A673 (cell line): ENCODE measurements around the gene TAP2. TPM values are rescaled to one million over a fixed set of nuclear protein-coding genes. Genes with fewer than 3 reads are reported as not detected.

ENCODE experiments used
- BruUV-seq: library from RNA; stranded (reverse); fragments of 400-500 nt; replicated peaks from 2 replicates; lab custom pipeline; 2021; lab: Mats Ljungman, UMichigan
- CTCF ChIA-PET: fragments of 300-600 bp; sonication (Branson Sonifier 250); formaldehyde crosslinking; loops from one replicate; lab custom pipeline; 2022; ENCODE audit warnings: antibody characterized with exemption; lab: Charles Lee
- POLR2A ChIA-PET: fragments of 300-600 bp; sonication (Branson Sonifier 250); formaldehyde crosslinking; loops from one replicate; lab custom pipeline; 2022; ENCODE audit warnings: antibody characterized with exemption; ENCODE audit not compliant: low non-redundant PET; lab: Charles Lee
- DNase-seq: peaks from one replicate; pipeline ENCODE4 v3.0.0-alpha.2; 2015; ENCODE audit warnings: low spot score
- H3K27ac ChIP-seq: fragments of 200-600 bp; sonication (generic); 2 replicates; pipeline ENCODE4 v1.5.1; 2016; ENCODE audit warnings: mixed run types, low read depth, mild to moderate bottlenecking, mixed read lengths, antibody characterized with exemption, low read length; ENCODE audit not compliant: poor library complexity, severe bottlenecking
- H3K27me3 ChIP-seq: fragments of 200-600 bp; sonication (generic); replicated peaks from 2 replicates; pipeline ENCODE4 v1.6.1; 2017; ENCODE audit warnings: mixed run types, low read depth, mild to moderate bottlenecking, mixed read lengths, antibody characterized with exemption, low read length; ENCODE audit not compliant: insufficient read depth, poor library complexity
- H3K36me3 ChIP-seq: fragments of 200-600 bp; sonication (generic); 2 replicates; pipeline ENCODE4 v1.6.1; 2016; ENCODE audit warnings: mixed run types, mild to moderate bottlenecking, mixed read lengths, antibody characterized with exemption, low read length; ENCODE audit not compliant: insufficient read depth, poor library complexity, severe bottlenecking
- H3K4me1 ChIP-seq: fragments of 200-600 bp; sonication (generic); 2 replicates; pipeline ENCODE4 v1.6.1; 2017; ENCODE audit warnings: mixed run types, mild to moderate bottlenecking, mixed read lengths, antibody characterized with exemption, low read length; ENCODE audit not compliant: insufficient read depth, poor library complexity, severe bottlenecking
- H3K4me3 ChIP-seq: fragments of 200-600 bp; sonication (generic); 2 replicates; pipeline ENCODE4 v1.5.1; 2016; ENCODE audit warnings: low read depth, mixed run types, mild to moderate bottlenecking, mixed read lengths, low read length; ENCODE audit not compliant: poor library complexity, severe bottlenecking
- H3K9me3 ChIP-seq: fragments of 200-600 bp; sonication (generic); 2 replicates; pipeline ENCODE4 v1.6.1; 2016; ENCODE audit warnings: mixed run types, low read depth, mild to moderate bottlenecking, mixed read lengths, antibody characterized with exemption, low read length; ENCODE audit not compliant: poor library complexity, severe bottlenecking
- EZH2 ChIP-seq: fragments of 200-600 bp; sonication (generic); IDR thresholded peaks from 2 replicates; pipeline ENCODE4 v1.6.1; 2017; ENCODE audit warnings: borderline replicate concordance, low read depth, mild to moderate bottlenecking, mixed read lengths, antibody characterized with exemption, low read length; ENCODE audit not compliant: poor library complexity, severe bottlenecking
- intact Hi-C: fragments of 100-400 bp; cut with micrococcal nuclease; formaldehyde crosslinking; loops from one replicate; pipeline ENCODE4 v1.10.0; 2022; ENCODE audit not compliant: unreplicated experiment
- total RNA-seq: library from RNA; stranded (reverse); gene quantifications from 2 replicates; pipeline ENCODE4 v1.2.3, GENCODE V29; 2021
- TF ChIP-seq, protein P1 (sequence below): fragments of 300-800, 200-600 bp; sonication (generic); conservative IDR thresholded peaks from 2 replicates; pipeline ENCODE4 v1.5.1; 2017; ENCODE audit warnings: low read depth, mild to moderate bottlenecking, antibody characterized with exemption, low read length, moderate library complexity, mixed read lengths

Gene TAP2
- total RNA-seq, 1 experiment from 2014 or later = 46.5 TPM

DNA sequence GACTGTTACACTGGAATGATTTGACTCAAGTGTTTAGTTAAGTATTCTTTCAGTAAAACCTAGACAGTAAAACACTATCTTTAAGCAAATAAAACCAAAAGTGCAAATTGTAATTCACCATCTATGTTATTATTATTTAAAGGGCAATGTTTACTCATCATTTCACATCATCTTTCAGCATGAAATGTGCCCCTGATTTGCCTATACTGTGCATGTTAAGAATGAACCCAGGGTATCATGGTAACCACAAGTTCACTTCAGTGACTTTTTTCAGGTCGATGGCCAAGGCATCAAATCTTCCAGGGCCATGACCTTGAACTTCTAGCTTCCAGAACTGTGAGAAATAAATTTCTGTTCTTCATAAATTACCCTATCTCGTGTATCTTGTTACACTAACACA, 19.7 kb downstream of the TAP2 start:
- TF ChIP-seq, protein P1, sequence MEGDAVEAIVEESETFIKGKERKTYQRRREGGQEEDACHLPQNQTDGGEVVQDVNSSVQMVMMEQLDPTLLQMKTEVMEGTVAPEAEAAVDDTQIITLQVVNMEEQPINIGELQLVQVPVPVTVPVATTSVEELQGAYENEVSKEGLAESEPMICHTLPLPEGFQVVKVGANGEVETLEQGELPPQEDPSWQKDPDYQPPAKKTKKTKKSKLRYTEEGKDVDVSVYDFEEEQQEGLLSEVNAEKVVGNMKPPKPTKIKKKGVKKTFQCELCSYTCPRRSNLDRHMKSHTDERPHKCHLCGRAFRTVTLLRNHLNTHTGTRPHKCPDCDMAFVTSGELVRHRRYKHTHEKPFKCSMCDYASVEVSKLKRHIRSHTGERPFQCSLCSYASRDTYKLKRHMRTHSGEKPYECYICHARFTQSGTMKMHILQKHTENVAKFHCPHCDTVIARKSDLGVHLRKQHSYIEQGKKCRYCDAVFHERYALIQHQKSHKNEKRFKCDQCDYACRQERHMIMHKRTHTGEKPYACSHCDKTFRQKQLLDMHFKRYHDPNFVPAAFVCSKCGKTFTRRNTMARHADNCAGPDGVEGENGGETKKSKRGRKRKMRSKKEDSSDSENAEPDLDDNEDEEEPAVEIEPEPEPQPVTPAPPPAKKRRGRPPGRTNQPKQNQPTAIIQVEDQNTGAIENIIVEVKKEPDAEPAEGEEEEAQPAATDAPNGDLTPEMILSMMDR = no peak
- TF ChIP-seq EZH2 = no peak
- Histone ChIP-seq H3K4me1 (no peaks in the 10 kb centered on the region), H3K27ac (no peak overlapping the region), H3K27me3 (no peaks in the 10 kb centered on the region), H3K36me3 (no peaks in the 10 kb centered on the region), H3K4me3 (no peak overlapping the region), H3K9me3 (no peaks in the 10 kb centered on the region)
- ChIA-PET CTCF (no interaction called here), POLR2A (no interaction called here)
- DNase-seq = no peak
- no TSS peak for BruUV-seq
- intact Hi-C loops = no loop called here

DNA sequence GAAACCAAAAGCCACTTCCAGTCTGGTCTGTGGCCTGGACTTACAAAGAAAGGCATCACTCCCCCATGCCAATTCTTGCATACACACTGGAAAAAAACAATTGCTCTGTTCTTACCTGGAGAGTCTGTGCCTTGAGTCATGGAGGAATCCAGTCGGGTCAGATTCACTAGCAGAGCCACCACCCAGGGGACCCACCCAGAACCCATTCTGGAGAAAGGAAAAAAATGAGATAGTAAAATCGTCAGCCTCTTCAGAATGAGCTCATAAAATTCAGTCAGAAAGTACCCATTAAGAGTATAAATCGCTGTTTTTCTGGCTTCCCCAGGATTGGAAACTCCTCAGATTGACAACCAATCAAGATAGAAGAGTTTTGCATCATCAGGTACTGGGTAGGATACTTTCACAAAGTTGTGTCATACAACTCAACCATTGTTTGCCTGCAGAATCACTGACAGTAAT, 21.8 kb downstream of the TAP2 start, which contains the start of gene HLA-DOB:
HLA-DOB (minus strand) TSS at position 257 of the 459 bp plus-strand sequence; CDS start at position 206, 51 bp downstream.
- Histone ChIP-seq H3K4me1 (no peaks in the 10 kb centered on the region), H3K36me3 (no peaks in the 10 kb centered on the region), H3K27ac (no peak within 1 kb of the TSS), H3K4me3 (no peak within 1 kb of the TSS), H3K27me3 (no peaks in the 10 kb centered on the region), H3K9me3 (no peaks in the 10 kb centered on the region)
- POLR2A ChIA-PET = no interaction called here
- BruUV-seq = no TSS peak
- intact Hi-C loops = no loop called here
- CTCF ChIA-PET = no interaction called here
- peak; percentile 37 for DNase-seq
- TF ChIP-seq EZH2 = no peak
- TF ChIP-seq, protein P1 = no peak

DNA sequence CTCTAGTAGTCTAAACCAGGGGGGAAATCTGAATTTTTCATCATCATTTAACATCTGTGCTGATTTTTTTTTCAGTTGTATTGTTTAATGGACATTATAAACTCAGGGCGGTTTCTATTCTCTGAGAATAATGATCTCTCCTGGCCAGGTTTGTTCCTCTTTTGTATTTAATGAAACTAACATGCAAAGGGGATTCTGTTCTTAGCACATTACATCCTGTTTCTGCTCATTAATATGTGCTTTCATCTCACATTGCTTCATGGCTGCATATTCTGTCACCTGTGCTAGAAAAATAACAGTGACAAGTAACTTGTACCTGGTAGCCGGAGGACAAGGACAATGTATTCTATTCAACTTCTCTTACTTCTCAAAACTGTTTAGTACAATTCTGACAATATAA, 22.5 kb downstream of the TAP2 start:
- DNase-seq = no peak
- Histone ChIP-seq H3K27me3 (no peaks in the 10 kb centered on the region), H3K36me3 (no peaks in the 10 kb centered on the region), H3K27ac (no peak overlapping the region), H3K4me1 (no peaks in the 10 kb centered on the region), H3K9me3 (no peaks in the 10 kb centered on the region), H3K4me3 (no peak overlapping the region)
- POLR2A ChIA-PET = no interaction called here
- no TSS peak for BruUV-seq
- CTCF ChIA-PET = no interaction called here
- intact Hi-C loops = no loop called here
- TF ChIP-seq, protein P1 = no peak
- no peak for TF ChIP-seq EZH2
